ENCODE data around the gene DPH2. TPM values are rescaled to one million over a fixed set of nuclear protein-coding genes. Genes with fewer than 3 reads are reported as not detected.

DPH2 gene
- total RNA-seq, 1 experiment from 2014 or later = 41.2 TPM

GRCh38 chr1:43961692-43962091, 8.1 kb upstream of the DPH2 start:
- DNase-seq = no peak
- CTCF ChIA-PET = no interaction called here
- no TSS peak for BruUV-seq (replicated peaks)
- Mint-ChIP-seq H3K4me1 (ENCODE audit: low read depth, unreplicated experiment) (no peaks in the 10 kb centered on the region), H3K9me3 (ENCODE audit: low read depth, unreplicated experiment) (no peaks in the 10 kb centered on the region), H3K27me3 (ENCODE audit: unreplicated experiment) (no peaks in the 10 kb centered on the region), H3K36me3 (ENCODE audit: insufficient read depth, unreplicated experiment) (no peaks in the 10 kb centered on the region), H3K4me3 (ENCODE audit: low read depth, unreplicated experiment) (no peak overlapping the region), H3K27ac (ENCODE audit: unreplicated experiment) (no peak overlapping the region)
- TF ChIP-seq CTCF (IDR thresholded peaks at IDR 0.05; ENCODE audit: unreplicated experiment) = no peak
- intact Hi-C loops (cut with micrococcal nuclease; ENCODE audit: unreplicated experiment) = no loop called here

GRCh38 chr1:43962324-43962723, 7.5 kb upstream of the DPH2 start:
- no peak overlapping the region for H3K27ac Mint-ChIP-seq (ENCODE audit: unreplicated experiment)
- no peaks in the 10 kb centered on the region for H3K9me3 Mint-ChIP-seq (ENCODE audit: low read depth, unreplicated experiment)

DNA sequence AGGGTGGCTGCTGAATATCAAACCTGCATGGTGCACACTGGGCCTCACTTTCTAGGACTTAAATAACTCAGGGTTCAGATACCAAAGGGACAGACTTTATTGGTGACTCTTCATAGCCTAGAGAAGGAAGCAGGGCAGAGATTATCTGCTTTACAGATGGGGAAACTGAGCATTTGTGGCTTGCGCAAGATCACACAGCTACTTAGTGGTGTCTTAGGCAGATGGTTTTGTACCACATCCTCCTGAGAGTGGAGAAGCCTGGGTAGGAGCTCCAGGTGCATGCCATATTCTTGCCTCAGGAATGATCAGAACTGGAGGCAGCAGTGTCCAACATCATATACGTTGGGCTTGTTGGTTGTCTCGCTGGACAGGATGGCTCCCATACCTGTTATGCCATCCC, 6.8 kb upstream of the DPH2 start:
- CTCF ChIA-PET = no interaction called here

More at GRCh38 chr1:43962324-43962723, 7.5 kb upstream of the DPH2 start:
- no peaks in the 10 kb centered on the region for H3K36me3 Mint-ChIP-seq (ENCODE audit: insufficient read depth, unreplicated experiment)
- H3K4me3 Mint-ChIP-seq (ENCODE audit: low read depth, unreplicated experiment) = no peak overlapping the region
- H3K4me1 Mint-ChIP-seq (ENCODE audit: low read depth, unreplicated experiment) = no peaks in the 10 kb centered on the region
- no peaks in the 10 kb centered on the region for H3K27me3 Mint-ChIP-seq (ENCODE audit: unreplicated experiment)
- intact Hi-C loops (cut with micrococcal nuclease; ENCODE audit: unreplicated experiment) = no loop called here
- no peak for DNase-seq
- TF ChIP-seq CTCF (IDR thresholded peaks at IDR 0.05; ENCODE audit: unreplicated experiment) = no peak
- CTCF ChIA-PET = no interaction called here
- BruUV-seq (replicated peaks) = no TSS peak

DNA sequence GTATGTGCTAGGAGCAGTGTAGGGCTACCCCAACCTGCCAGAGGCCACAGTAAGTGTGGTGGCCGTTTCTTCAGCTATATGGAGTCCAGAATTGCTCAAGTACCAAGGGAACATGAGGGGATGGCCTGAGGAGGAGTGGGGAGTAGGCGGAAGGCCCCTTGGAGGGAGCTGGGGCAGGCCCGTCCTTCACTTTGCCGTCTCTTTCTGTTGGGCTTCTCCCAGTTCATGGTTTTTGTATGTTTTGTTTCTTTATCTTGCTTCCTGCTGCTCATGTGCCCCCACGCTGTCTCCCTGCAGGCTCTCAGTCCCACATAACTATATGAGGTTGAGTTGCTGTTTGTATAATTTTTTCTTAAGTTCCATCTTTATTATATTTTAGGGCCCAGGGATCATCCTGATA, 5.9 kb upstream of the DPH2 start:
- CTCF ChIA-PET = no interaction called here
- intact Hi-C loops (cut with micrococcal nuclease; ENCODE audit: unreplicated experiment) = no loop called here
- Mint-ChIP-seq H3K4me3 (ENCODE audit: low read depth, unreplicated experiment) (no peak overlapping the region), H3K4me1 (ENCODE audit: low read depth, unreplicated experiment) (no peaks in the 10 kb centered on the region), H3K27ac (ENCODE audit: unreplicated experiment) (no peak overlapping the region), H3K9me3 (ENCODE audit: low read depth, unreplicated experiment) (no peaks in the 10 kb centered on the region), H3K36me3 (ENCODE audit: insufficient read depth, unreplicated experiment) (no peaks in the 10 kb centered on the region), H3K27me3 (ENCODE audit: unreplicated experiment) (no peaks in the 10 kb centered on the region)
- no TSS peak for BruUV-seq (replicated peaks)
- TF ChIP-seq CTCF (IDR thresholded peaks at IDR 0.05; ENCODE audit: unreplicated experiment) = no peak
- DNase-seq = no peak

More for the DNA sequence above, 6.8 kb upstream of the DPH2 start:
- TF ChIP-seq CTCF (IDR thresholded peaks at IDR 0.05; ENCODE audit: unreplicated experiment) = no peak
- intact Hi-C loops (cut with micrococcal nuclease; ENCODE audit: unreplicated experiment) = no loop called here
- Mint-ChIP-seq H3K27me3 (ENCODE audit: unreplicated experiment) (no peaks in the 10 kb centered on the region), H3K4me1 (ENCODE audit: low read depth, unreplicated experiment) (no peaks in the 10 kb centered on the region), H3K9me3 (ENCODE audit: low read depth, unreplicated experiment) (no peaks in the 10 kb centered on the region), H3K36me3 (ENCODE audit: insufficient read depth, unreplicated experiment) (no peaks in the 10 kb centered on the region), H3K27ac (ENCODE audit: unreplicated experiment) (no peak overlapping the region), H3K4me3 (ENCODE audit: low read depth, unreplicated experiment) (no peak overlapping the region)
- BruUV-seq (replicated peaks) = no TSS peak
- no peak for DNase-seq

DNA sequence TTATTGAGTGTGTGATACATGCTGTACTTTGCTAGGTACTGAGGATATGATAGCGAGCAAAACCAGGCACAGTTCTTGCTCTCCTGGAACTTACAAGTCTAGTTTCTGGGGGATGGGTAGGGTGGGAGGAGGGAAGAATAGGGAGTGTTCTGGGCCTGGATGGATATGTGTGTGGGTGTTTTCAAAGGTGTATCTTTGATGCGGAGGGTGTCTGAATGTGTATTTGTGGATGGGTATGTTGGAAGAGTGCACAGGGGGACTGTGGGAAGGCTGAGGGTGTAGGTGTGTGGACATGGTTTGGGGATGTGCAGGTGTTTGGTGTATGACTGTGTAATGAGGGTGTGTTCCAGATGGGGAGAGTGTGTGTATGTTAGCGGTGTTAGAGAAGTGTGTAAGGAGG, 4.5 kb upstream of the DPH2 start:
- Mint-ChIP-seq H3K27ac (ENCODE audit: unreplicated experiment) (no peak overlapping the region), H3K4me1 (ENCODE audit: low read depth, unreplicated experiment) (no peaks in the 10 kb centered on the region), H3K9me3 (ENCODE audit: low read depth, unreplicated experiment) (no peaks in the 10 kb centered on the region), H3K27me3 (ENCODE audit: unreplicated experiment) (no peaks in the 10 kb centered on the region), H3K36me3 (ENCODE audit: insufficient read depth, unreplicated experiment) (peaks cover 10% of the 10 kb centered on the region), H3K4me3 (ENCODE audit: low read depth, unreplicated experiment) (no peak overlapping the region)
- no peak for DNase-seq
- intact Hi-C loops (cut with micrococcal nuclease; ENCODE audit: unreplicated experiment) = no loop called here
- no TSS peak for BruUV-seq (replicated peaks)
- no peak for TF ChIP-seq CTCF (IDR thresholded peaks at IDR 0.05; ENCODE audit: unreplicated experiment)
- CTCF ChIA-PET = no interaction called here
